Measurements from ENCODE around the gene SAMD3.

GRCh38 chr6:130158056-130158455 lies 64.7 kb downstream of the SAMD3 start:
- TF ChIP-seq CTCF (conservative IDR thresholded peaks at IDR 0.05) (no peak), EZH2 (IDR thresholded peaks at IDR 0.05; ENCODE audit: low read depth) (no peak)
